ENCODE data around the gene OR4A47.

GRCh38 chr11:48538991-48539390, 50.4 kb downstream of the OR4A47 start:
- no peak for TF ChIP-seq EZH2 (IDR thresholded peaks at IDR 0.05; ENCODE audit: low read depth)
- no peak for TF ChIP-seq CTCF (conservative IDR thresholded peaks at IDR 0.05)

Data from PC-9 (cell line).